Activated naive CD4-positive, alpha-beta T cell treated with anti-CD3 and anti-CD28 coated beads for 36 hours (primary cell): Measurements from ENCODE around the gene ARRB2. TPM values are rescaled to one million over a fixed set of nuclear protein-coding genes. Genes with fewer than 3 reads are reported as not detected.

Experiments used
- CTCF ChIA-PET: fragments of 350-600 bp; sonication (Branson Sonifier 250); formaldehyde crosslinking; loops from one replicate; lab custom pipeline; 2021; ENCODE audit warnings: antibody characterized with exemption; lab: Charles Lee
- DNase-seq: peaks from one replicate; pipeline ENCODE4 v3.0.0-alpha.2; 2020
- H3K27ac Mint-ChIP-seq: one replicate; pipeline ENCODE4 v1.8.0; 2021; ENCODE audit warnings: mild to moderate bottlenecking, mixed read lengths
- H3K27me3 Mint-ChIP-seq: one replicate; pipeline ENCODE4 v1.8.0; 2021; ENCODE audit warnings: low read depth, mixed read lengths
- H3K36me3 Mint-ChIP-seq: one replicate; pipeline ENCODE4 v1.8.0; 2021; ENCODE audit warnings: low read depth, mixed read lengths
- H3K4me1 Mint-ChIP-seq: one replicate; pipeline ENCODE4 v1.8.0; 2021; ENCODE audit warnings: low read depth, mixed read lengths
- H3K4me3 Mint-ChIP-seq: one replicate; pipeline ENCODE4 v1.8.0; 2021; ENCODE audit warnings: mild to moderate bottlenecking, moderate library complexity, mixed read lengths
- H3K9me3 Mint-ChIP-seq: one replicate; pipeline ENCODE4 v1.8.0; 2021; ENCODE audit warnings: mixed read lengths
- intact Hi-C: fragments of 100-400 bp; cut with micrococcal nuclease; formaldehyde crosslinking; loops from one replicate; pipeline ENCODE4 v1.15.1; 2023
- total RNA-seq, 2 experiments: library from RNA; stranded (reverse); gene quantifications; one replicate each; pipeline ENCODE4 v1.2.3, GENCODE V29; 2021

ARRB2 gene
- total RNA-seq, 2 experiments from 2014 or later = 169 to 174 TPM

DNA sequence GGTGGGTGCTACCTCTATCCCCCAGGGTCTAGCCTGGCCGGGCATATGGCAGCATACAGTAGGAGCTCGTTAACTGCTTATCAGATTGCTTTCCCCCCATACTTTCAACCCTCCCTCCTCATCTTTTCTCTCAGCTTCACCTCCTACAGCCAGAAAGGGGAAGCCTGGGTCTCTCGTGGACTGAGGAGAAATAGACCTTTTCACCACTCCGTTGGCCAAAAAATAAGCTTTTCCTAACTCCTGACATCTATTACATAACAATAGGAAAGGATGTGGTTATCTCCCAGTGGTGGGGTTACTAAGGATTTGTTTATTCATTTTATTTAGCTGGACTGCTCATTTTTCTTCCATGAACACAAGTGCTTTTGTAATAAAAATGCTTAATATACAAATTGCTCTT, 38.3 kb downstream of the ARRB2 start:
- Mint-ChIP-seq H3K9me3 (no peaks in the 10 kb centered on the region), H3K4me1 (peaks cover 21% of the 10 kb centered on the region), H3K4me3 (no peak overlapping the region), H3K36me3 (no peaks in the 10 kb centered on the region), H3K27me3 (peaks cover 2% of the 10 kb centered on the region), H3K27ac (no peak overlapping the region)
- intact Hi-C loops = no loop called here
- no peak for DNase-seq
- CTCF ChIA-PET = no interaction called here

GRCh38 chr17:4750606-4751005, 40.2 kb downstream of the ARRB2 start:
- Mint-ChIP-seq H3K27me3 (no peaks in the 10 kb centered on the region), H3K27ac (no peak overlapping the region), H3K4me3 (no peak overlapping the region), H3K36me3 (no peaks in the 10 kb centered on the region), H3K4me1 (peaks cover 17% of the 10 kb centered on the region), H3K9me3 (no peaks in the 10 kb centered on the region)
- CTCF ChIA-PET = no interaction called here
- DNase-seq = no peak
- intact Hi-C loops = no loop called here

- DNase-seq = no peak
- H3K9me3 Mint-ChIP-seq = no peaks in the 10 kb centered on the region
- H3K27ac Mint-ChIP-seq = no peak overlapping the region
- no peak overlapping the region for H3K4me3 Mint-ChIP-seq
- intact Hi-C loops = no loop called here
- H3K36me3 Mint-ChIP-seq = no peaks in the 10 kb centered on the region
- CTCF ChIA-PET = no interaction called here
- peaks cover 14% of the 10 kb centered on the region for H3K4me1 Mint-ChIP-seq
- no peaks in the 10 kb centered on the region for H3K27me3 Mint-ChIP-seq
These were observed 41.5 kb downstream of the ARRB2 start for GRCh38 chr17:4751932-4752331.

- CTCF ChIA-PET = no interaction called here
- Mint-ChIP-seq H3K36me3 (no peaks in the 10 kb centered on the region), H3K27me3 (no peaks in the 10 kb centered on the region), H3K4me3 (no peak overlapping the region), H3K4me1 (peaks cover 5% of the 10 kb centered on the region), H3K27ac (no peak overlapping the region), H3K9me3 (no peaks in the 10 kb centered on the region)
- intact Hi-C loops = no loop called here
- DNase-seq = no peak
These were observed 43.0 kb downstream of the ARRB2 start for GRCh38 chr17:4753392-4753791.

DNA sequence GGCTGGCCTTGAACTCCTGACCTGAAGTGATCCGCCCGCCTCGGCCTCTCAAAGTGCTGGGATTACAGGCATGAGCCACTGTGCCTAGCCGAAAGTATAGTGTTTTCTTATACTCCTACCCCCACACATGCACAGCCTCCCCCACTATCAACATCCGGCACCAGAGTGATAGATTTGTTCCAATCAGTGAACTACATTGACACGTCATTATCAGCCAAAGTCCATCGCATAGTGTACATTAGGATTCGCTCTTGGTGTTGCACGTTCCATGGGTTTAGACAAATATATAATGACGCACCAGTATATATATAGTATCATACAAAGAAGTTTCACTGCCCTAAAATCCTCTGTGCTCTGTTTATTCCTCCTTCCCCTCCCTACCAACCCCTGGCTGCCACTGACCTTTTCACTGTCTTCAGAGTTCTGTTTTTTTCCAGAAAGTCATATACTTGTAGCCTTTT, 49.4 kb downstream of the ARRB2 start:
- no peaks in the 10 kb centered on the region for H3K36me3 Mint-ChIP-seq
- no peaks in the 10 kb centered on the region for H3K9me3 Mint-ChIP-seq
- no peak overlapping the region for H3K4me3 Mint-ChIP-seq
- no peaks in the 10 kb centered on the region for H3K4me1 Mint-ChIP-seq
- intact Hi-C loops = no loop called here
- no peak overlapping the region for H3K27ac Mint-ChIP-seq
- peaks cover 3% of the 10 kb centered on the region for H3K27me3 Mint-ChIP-seq
- CTCF ChIA-PET = no interaction called here
- no peak for DNase-seq

GRCh38 chr17:4764595-4764994, 54.2 kb downstream of the ARRB2 start:
- Mint-ChIP-seq H3K27me3 (peaks cover 3% of the 10 kb centered on the region), H3K4me1 (no peaks in the 10 kb centered on the region), H3K27ac (no peak overlapping the region), H3K9me3 (no peaks in the 10 kb centered on the region), H3K4me3 (no peak overlapping the region), H3K36me3 (no peaks in the 10 kb centered on the region)
- intact Hi-C loops = no loop called here
- DNase-seq = no peak
- CTCF ChIA-PET = no interaction called here

GRCh38 chr17:4766201-4766600, 55.8 kb downstream of the ARRB2 start:
- no peaks in the 10 kb centered on the region for H3K36me3 Mint-ChIP-seq
- H3K4me3 Mint-ChIP-seq = no peak overlapping the region
- DNase-seq = no peak
- H3K27me3 Mint-ChIP-seq = no peaks in the 10 kb centered on the region
- intact Hi-C loops = no loop called here
- H3K27ac Mint-ChIP-seq = no peak overlapping the region
- H3K9me3 Mint-ChIP-seq = no peaks in the 10 kb centered on the region
- CTCF ChIA-PET = interaction anchor here (0.6 to 0.7 kb wide), 2 partner anchors 10 to 19 kb away, joined by 3 read pairs; no protein-coding TSS in a partner anchor
- no peaks in the 10 kb centered on the region for H3K4me1 Mint-ChIP-seq

DNA sequence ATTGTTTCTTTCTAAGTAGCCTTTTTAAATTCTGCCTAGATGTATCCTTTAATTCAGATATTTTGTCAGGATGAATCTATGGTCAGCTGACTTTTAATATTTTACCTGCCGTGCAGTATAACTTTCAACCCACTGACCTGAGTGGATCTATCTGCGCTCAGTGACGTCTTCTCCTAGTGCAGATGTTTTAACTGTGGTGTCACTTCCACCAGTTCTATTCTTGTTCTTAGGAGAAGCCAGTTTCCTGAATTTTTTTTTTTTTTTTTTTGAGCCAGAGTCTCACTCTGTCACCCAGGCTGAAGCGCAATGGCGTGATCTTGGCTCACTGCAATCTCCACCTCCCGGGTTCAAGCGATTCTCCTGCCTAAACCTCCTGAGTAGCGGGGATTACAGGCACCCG, 56.3 kb downstream of the ARRB2 start:
- no peaks in the 10 kb centered on the region for H3K36me3 Mint-ChIP-seq
- no peaks in the 10 kb centered on the region for H3K27me3 Mint-ChIP-seq
- no peak for DNase-seq
- H3K27ac Mint-ChIP-seq = no peak overlapping the region
- no peaks in the 10 kb centered on the region for H3K9me3 Mint-ChIP-seq
- CTCF ChIA-PET = no interaction called here
- H3K4me3 Mint-ChIP-seq = no peak overlapping the region
- H3K4me1 Mint-ChIP-seq = peaks cover 1% of the 10 kb centered on the region
- intact Hi-C loops = no loop called here

GRCh38 chr17:4768298-4768697, 57.9 kb downstream of the ARRB2 start:
- no peak for DNase-seq
- Mint-ChIP-seq H3K4me1 (peaks cover 2% of the 10 kb centered on the region), H3K27ac (no peak overlapping the region), H3K36me3 (no peaks in the 10 kb centered on the region), H3K4me3 (no peak overlapping the region), H3K9me3 (no peaks in the 10 kb centered on the region), H3K27me3 (no peaks in the 10 kb centered on the region)
- intact Hi-C loops = no loop called here
- CTCF ChIA-PET = no interaction called here

DNA sequence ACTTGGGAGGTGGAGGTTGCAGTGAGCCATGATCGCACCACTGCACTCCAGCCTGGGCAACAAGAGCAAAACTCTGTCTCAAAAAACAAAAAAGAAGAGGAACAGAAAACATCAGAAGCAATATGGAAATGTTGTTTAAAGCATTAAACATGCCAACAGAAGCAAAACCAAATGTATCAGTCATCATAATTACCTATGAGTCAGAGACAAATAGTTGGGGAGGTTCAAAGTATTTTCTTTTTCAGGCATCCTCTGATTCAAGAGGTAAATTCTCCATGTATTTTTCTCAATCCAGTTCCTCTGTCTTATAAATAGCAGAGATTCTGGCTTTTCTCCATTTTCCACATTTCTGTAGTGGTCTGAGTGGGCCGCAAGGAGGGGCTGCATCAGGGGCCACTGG, 59.2 kb downstream of the ARRB2 start:
- no peak for DNase-seq
- H3K4me3 Mint-ChIP-seq = no peak overlapping the region
- intact Hi-C loops = no loop called here
- H3K4me1 Mint-ChIP-seq = peaks cover 2% of the 10 kb centered on the region
- H3K36me3 Mint-ChIP-seq = no peaks in the 10 kb centered on the region
- no peaks in the 10 kb centered on the region for H3K9me3 Mint-ChIP-seq
- H3K27ac Mint-ChIP-seq = no peak overlapping the region
- CTCF ChIA-PET = interaction anchor here (1.0 kb wide), 1 partner anchor 17 kb away, joined by 4 read pairs; no protein-coding TSS in a partner anchor
- H3K27me3 Mint-ChIP-seq = no peaks in the 10 kb centered on the region

Other genes with a start within 250 kb of the ARRB2 start
- gene SPNS2, start 211.8 kb upstream of the ARRB2 start, total RNA-seq = 1 to 10 TPM in 1 of 2 experiments, under 1 TPM in 1; 0.45 to 1.1 TPM
- gene MYBBP1A, start 155.2 kb upstream of the ARRB2 start, total RNA-seq = 10 to 100 TPM; 73.7 to 80.7 TPM
- gene GGT6, start 150.1 kb upstream of the ARRB2 start, total RNA-seq = not detected
- gene SMTNL2, start 126.1 kb upstream of the ARRB2 start, total RNA-seq = not detected
- gene ALOX15, start 69.0 kb upstream of the ARRB2 start, total RNA-seq = not detected
- gene PELP1, start 6.5 kb upstream of the ARRB2 start, total RNA-seq = 10 to 100 TPM; 79.0 to 91.2 TPM
- 10 to 100 TPM; 15.9 to 17.1 TPM for gene MED11, start 20.8 kb downstream of the ARRB2 start, total RNA-seq
- under 1 TPM in 1 of 2 experiments, not detected in 1; 0.17 TPM for gene ZMYND15, start 29.2 kb downstream of the ARRB2 start, total RNA-seq
- 1 to 10 TPM; 2.0 to 2.3 TPM for gene CXCL16, start 29.3 kb downstream of the ARRB2 start, total RNA-seq
- gene TM4SF5, start 61.3 kb downstream of the ARRB2 start, total RNA-seq = not detected
- under 1 TPM in 1 of 2 experiments, not detected in 1; 0.60 TPM for gene VMO1, start 75.7 kb downstream of the ARRB2 start, total RNA-seq
- not detected for gene GLTPD2, start 78.3 kb downstream of the ARRB2 start, total RNA-seq
- gene PSMB6, start 85.5 kb downstream of the ARRB2 start, total RNA-seq = 100 to 1,000 TPM; 171 to 186 TPM
- 10 to 100 TPM; 17.4 to 17.6 TPM for gene PLD2, start 96.5 kb downstream of the ARRB2 start, total RNA-seq
- gene MINK1, start 122.7 kb downstream of the ARRB2 start, total RNA-seq = 10 to 100 TPM; 49.1 to 50.4 TPM
- 1 to 10 TPM; 1.9 TPM for gene C17orf107, start 188.9 kb downstream of the ARRB2 start, total RNA-seq
- gene CHRNE, start 192.5 kb downstream of the ARRB2 start, total RNA-seq = under 1 TPM; 0.22 to 0.38 TPM
- not detected for gene GP1BA, start 221.6 kb downstream of the ARRB2 start, total RNA-seq
- gene SLC25A11, start 229.4 kb downstream of the ARRB2 start, total RNA-seq = 10 to 100 TPM; 63.8 to 65.2 TPM
- gene RNF167, start 229.6 kb downstream of the ARRB2 start, total RNA-seq = 100 to 1,000 TPM; 133 to 140 TPM
- 1,000 to 10,000 TPM; 1,812 to 1,876 TPM for gene PFN1, start 237.9 kb downstream of the ARRB2 start, total RNA-seq
- 10 to 100 TPM; 26.7 to 28.9 TPM for gene ENO3, start 240.5 kb downstream of the ARRB2 start, total RNA-seq